ENCODE data around the gene FBL.

The FBL gene

GRCh38 chr19:39841041-39841440, 5.1 kb downstream of the FBL start:
- no peak for DNase-seq

- no peak for DNase-seq
These were observed 5.7 kb downstream of the FBL start for GRCh38 chr19:39840492-39840891.

- DNase-seq = no peak
These were observed 6.4 kb downstream of the FBL start for GRCh38 chr19:39839678-39840327.

- DNase-seq = no peak
These were observed 7.6 kb downstream of the FBL start for GRCh38 chr19:39838569-39838968.

GRCh38 chr19:39837978-39838377, 8.2 kb downstream of the FBL start:
- DNase-seq = no peak

GRCh38 chr19:39834287-39834841, 11.8 kb downstream of the FBL start:
- DNase-seq = no peak

- peak; percentile 92 to 95 for DNase-seq
These were observed 12.5 kb downstream of the FBL start, which contains the start of gene DYRK1B for GRCh38 chr19:39833464-39834286. Gene DYRK1B (minus strand): TSS chr19:39834162. CDS start chr19:39831867, 2,295 bp downstream.

- DNase-seq = no peak
These were observed 13.1 kb downstream of the FBL start for GRCh38 chr19:39833160-39833463.

GRCh38 chr19:39832341-39833083, 13.7 kb downstream of the FBL start:
- DNase-seq = no peak

- no peak for DNase-seq
These were observed 14.5 kb downstream of the FBL start for GRCh38 chr19:39831679-39832078.

- no peak for DNase-seq
These were observed 15.3 kb downstream of the FBL start for GRCh38 chr19:39830847-39831246.

- no peak for DNase-seq
These were observed 15.8 kb downstream of the FBL start for GRCh38 chr19:39830406-39830805.

GRCh38 chr19:39829702-39830275, 16.4 kb downstream of the FBL start:
- DNase-seq = no peak

GRCh38 chr19:39828654-39829032, 17.5 kb downstream of the FBL start:
- no peak for DNase-seq

- DNase-seq = no peak
These were observed 18.0 kb downstream of the FBL start for GRCh38 chr19:39828015-39828653.

- DNase-seq = no peak
These were observed 19.0 kb downstream of the FBL start for GRCh38 chr19:39827216-39827615.

- DNase-seq = no peak
These were observed 19.8 kb downstream of the FBL start for GRCh38 chr19:39826311-39826945.

GRCh38 chr19:39825531-39826076, 20.6 kb downstream of the FBL start:
- no peak for DNase-seq

- DNase-seq = no peak
These were observed 21.1 kb downstream of the FBL start for GRCh38 chr19:39825093-39825463.

- peak; percentile 78 to 79 for DNase-seq
These were observed 21.8 kb downstream of the FBL start for GRCh38 chr19:39824143-39825092.

GRCh38 chr19:39823686-39824085, 22.5 kb downstream of the FBL start:
- DNase-seq = no peak
